ENCODE measurements around the gene MYBBP1A.

- TF ChIP-seq POLR2A (IDR thresholded peaks at IDR 0.05): no peak
- TF ChIP-seq, protein P1, sequence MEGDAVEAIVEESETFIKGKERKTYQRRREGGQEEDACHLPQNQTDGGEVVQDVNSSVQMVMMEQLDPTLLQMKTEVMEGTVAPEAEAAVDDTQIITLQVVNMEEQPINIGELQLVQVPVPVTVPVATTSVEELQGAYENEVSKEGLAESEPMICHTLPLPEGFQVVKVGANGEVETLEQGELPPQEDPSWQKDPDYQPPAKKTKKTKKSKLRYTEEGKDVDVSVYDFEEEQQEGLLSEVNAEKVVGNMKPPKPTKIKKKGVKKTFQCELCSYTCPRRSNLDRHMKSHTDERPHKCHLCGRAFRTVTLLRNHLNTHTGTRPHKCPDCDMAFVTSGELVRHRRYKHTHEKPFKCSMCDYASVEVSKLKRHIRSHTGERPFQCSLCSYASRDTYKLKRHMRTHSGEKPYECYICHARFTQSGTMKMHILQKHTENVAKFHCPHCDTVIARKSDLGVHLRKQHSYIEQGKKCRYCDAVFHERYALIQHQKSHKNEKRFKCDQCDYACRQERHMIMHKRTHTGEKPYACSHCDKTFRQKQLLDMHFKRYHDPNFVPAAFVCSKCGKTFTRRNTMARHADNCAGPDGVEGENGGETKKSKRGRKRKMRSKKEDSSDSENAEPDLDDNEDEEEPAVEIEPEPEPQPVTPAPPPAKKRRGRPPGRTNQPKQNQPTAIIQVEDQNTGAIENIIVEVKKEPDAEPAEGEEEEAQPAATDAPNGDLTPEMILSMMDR (IDR thresholded peaks at IDR 0.05): no peak
- TF ChIP-seq EP300 (IDR thresholded peaks at IDR 0.05): no peak
Measured at GRCh38 chr17:4593021-4593421, 37.8 kb upstream of the MYBBP1A start.
